Activated CD8-positive, alpha-beta T cell treated with anti-CD3 and anti-CD28 coated beads for 36 hours (primary cell): ENCODE data around the gene CASQ2. TPM values are rescaled to one million over a fixed set of nuclear protein-coding genes. Genes with fewer than 3 reads are reported as not detected.

Source experiments
- ATAC-seq: fragments of 200-7000 bp; cut with Tn5 transposase; one replicate; pipeline ENCODE4 v1.10.0; 2021; ENCODE audit warnings: mild to moderate bottlenecking, moderate library complexity
- CTCF ChIA-PET: fragments of 350-600 bp; sonication (Branson Sonifier 250); formaldehyde crosslinking; loops from one replicate; lab custom pipeline; 2021; ENCODE audit warnings: antibody characterized with exemption; lab: Charles Lee
- POLR2A ChIA-PET: fragments of 350-600 bp; sonication (Branson Sonifier 250); formaldehyde crosslinking; loops from one replicate; lab custom pipeline; 2021; ENCODE audit warnings: antibody characterized with exemption; lab: Charles Lee
- DNase-seq: peaks from one replicate; pipeline ENCODE4 v3.0.0-alpha.2; 2020
- H3K27ac Mint-ChIP-seq: one replicate; pipeline ENCODE4 v1.8.0; 2021; ENCODE audit warnings: mild to moderate bottlenecking, mixed read lengths
- H3K27me3 Mint-ChIP-seq: one replicate; pipeline ENCODE4 v1.8.0; 2021; ENCODE audit warnings: mixed read lengths
- H3K36me3 Mint-ChIP-seq: one replicate; pipeline ENCODE4 v1.8.0; 2021; ENCODE audit warnings: low read depth, mixed read lengths
- H3K4me1 Mint-ChIP-seq: one replicate; pipeline ENCODE4 v1.8.0; 2021; ENCODE audit warnings: low read depth, mixed read lengths
- H3K4me3 Mint-ChIP-seq: one replicate; pipeline ENCODE4 v1.8.0; 2021; ENCODE audit warnings: mild to moderate bottlenecking, moderate library complexity, mixed read lengths
- H3K9me3 Mint-ChIP-seq: one replicate; pipeline ENCODE4 v1.8.0; 2021; ENCODE audit warnings: mixed read lengths
- intact Hi-C: fragments of 100-400 bp; cut with micrococcal nuclease; formaldehyde crosslinking; loops from one replicate; pipeline ENCODE4 v1.10.0; 2022
- total RNA-seq, 2 experiments: library from RNA; stranded (reverse); gene quantifications; one replicate each; pipeline ENCODE4 v1.2.3, GENCODE V29; 2021
- TF ChIP-seq, protein P1 (sequence below): fragments of 200-600 bp; IDR thresholded peaks from one replicate; pipeline ENCODE4 v1.8.0; 2022; ENCODE audit warnings: antibody characterized with exemption, mild to moderate bottlenecking

Gene CASQ2
- total RNA-seq, 2 experiments from 2014 or later: not detected

DNA sequence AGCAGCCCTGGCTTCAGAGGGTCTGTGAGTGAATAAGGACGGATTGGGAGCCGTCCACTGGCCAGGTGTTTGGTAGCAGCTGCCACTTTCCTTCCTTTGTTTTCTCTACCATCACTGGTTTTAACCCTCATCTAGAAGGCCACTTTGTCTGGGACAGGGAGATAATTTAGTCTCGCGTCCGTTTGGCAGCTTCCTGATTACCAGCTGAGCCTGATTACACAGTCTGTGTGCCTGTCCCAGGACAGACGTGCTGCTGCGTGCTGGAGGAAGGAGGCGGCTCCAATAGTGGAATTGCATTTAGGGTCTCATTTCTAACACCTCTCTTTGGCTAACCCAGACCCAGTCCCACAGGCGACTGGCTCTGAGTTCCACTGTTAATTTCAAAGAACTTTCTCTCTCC lies 24.6 kb upstream of the CASQ2 start:
- no peak for ATAC-seq
- no peak for DNase-seq
- H3K4me3 Mint-ChIP-seq: no peak overlapping the region
- H3K4me1 Mint-ChIP-seq: no peaks in the 10 kb centered on the region
- POLR2A ChIA-PET: no interaction called here
- intact Hi-C loops: no loop called here
- H3K27me3 Mint-ChIP-seq: peaks cover 20% of the 10 kb centered on the region
- no peak overlapping the region for H3K27ac Mint-ChIP-seq
- no peaks in the 10 kb centered on the region for H3K36me3 Mint-ChIP-seq
- H3K9me3 Mint-ChIP-seq: no peaks in the 10 kb centered on the region
- CTCF ChIA-PET: interaction anchor here (1.0 kb wide), 1 partner anchor 14 kb away, joined by 4 read pairs; no protein-coding TSS in a partner anchor
- TF ChIP-seq, protein P1, sequence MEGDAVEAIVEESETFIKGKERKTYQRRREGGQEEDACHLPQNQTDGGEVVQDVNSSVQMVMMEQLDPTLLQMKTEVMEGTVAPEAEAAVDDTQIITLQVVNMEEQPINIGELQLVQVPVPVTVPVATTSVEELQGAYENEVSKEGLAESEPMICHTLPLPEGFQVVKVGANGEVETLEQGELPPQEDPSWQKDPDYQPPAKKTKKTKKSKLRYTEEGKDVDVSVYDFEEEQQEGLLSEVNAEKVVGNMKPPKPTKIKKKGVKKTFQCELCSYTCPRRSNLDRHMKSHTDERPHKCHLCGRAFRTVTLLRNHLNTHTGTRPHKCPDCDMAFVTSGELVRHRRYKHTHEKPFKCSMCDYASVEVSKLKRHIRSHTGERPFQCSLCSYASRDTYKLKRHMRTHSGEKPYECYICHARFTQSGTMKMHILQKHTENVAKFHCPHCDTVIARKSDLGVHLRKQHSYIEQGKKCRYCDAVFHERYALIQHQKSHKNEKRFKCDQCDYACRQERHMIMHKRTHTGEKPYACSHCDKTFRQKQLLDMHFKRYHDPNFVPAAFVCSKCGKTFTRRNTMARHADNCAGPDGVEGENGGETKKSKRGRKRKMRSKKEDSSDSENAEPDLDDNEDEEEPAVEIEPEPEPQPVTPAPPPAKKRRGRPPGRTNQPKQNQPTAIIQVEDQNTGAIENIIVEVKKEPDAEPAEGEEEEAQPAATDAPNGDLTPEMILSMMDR: no peak

DNA sequence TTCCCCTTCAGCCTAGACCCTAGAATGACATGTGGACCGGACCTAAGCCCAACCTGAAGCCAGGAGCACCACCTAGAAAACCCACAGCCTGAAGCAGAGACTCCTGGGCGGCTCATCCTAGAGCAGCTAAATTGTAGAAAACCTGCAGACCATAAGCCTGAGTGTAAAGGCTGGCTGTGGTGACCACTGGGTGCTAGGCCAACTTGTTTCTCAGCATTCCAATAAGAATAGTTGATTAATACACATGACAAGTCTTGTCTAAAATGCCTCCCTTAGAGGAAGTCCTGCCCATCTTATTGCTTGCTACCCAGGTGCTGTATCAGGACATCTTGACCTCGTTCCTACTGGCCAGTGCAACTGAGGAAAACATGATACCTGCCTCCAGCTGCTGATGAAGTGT lies 23.3 kb upstream of the CASQ2 start:
- Mint-ChIP-seq H3K27ac (no peak overlapping the region), H3K27me3 (peaks cover 16% of the 10 kb centered on the region), H3K4me3 (no peak overlapping the region), H3K9me3 (no peaks in the 10 kb centered on the region), H3K36me3 (no peaks in the 10 kb centered on the region), H3K4me1 (no peaks in the 10 kb centered on the region)
- DNase-seq: no peak
- TF ChIP-seq, protein P1: no peak
- intact Hi-C loops: no loop called here
- no peak for ATAC-seq
- ChIA-PET POLR2A (no interaction called here), CTCF (interaction anchor here (1.0 kb wide), 1 partner anchor 16 kb away, joined by 4 read pairs; no protein-coding TSS in a partner anchor)

DNA sequence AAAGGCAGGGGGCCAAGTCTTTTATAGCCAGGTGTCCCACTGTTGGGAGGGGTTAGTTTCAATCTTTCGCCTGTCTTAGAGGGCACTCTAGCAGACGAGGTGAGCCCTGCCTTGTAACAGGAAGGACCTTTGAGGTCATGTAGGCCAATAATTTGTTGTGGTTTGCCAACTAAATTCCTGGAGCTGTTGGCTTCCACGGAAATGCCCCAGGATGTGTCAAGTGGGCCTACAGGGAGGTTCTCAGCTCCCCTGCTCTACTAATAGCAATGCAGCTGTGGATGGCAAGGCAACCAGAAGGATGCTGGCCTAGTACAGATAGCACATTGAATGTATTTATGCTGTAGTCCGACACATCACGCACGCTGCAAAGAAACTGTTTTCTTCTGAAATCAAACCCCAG lies 22.3 kb upstream of the CASQ2 start:
- no peaks in the 10 kb centered on the region for H3K36me3 Mint-ChIP-seq
- ATAC-seq (no peak), DNase-seq (no peak)
- ChIA-PET CTCF (no interaction called here), POLR2A (no interaction called here)
- intact Hi-C loops: no loop called here
- H3K27ac Mint-ChIP-seq: no peak overlapping the region
- TF ChIP-seq, protein P1: no peak
- H3K9me3 Mint-ChIP-seq: no peaks in the 10 kb centered on the region
- peaks cover 15% of the 10 kb centered on the region for H3K27me3 Mint-ChIP-seq
- H3K4me3 Mint-ChIP-seq: no peak overlapping the region
- H3K4me1 Mint-ChIP-seq: no peaks in the 10 kb centered on the region

DNA sequence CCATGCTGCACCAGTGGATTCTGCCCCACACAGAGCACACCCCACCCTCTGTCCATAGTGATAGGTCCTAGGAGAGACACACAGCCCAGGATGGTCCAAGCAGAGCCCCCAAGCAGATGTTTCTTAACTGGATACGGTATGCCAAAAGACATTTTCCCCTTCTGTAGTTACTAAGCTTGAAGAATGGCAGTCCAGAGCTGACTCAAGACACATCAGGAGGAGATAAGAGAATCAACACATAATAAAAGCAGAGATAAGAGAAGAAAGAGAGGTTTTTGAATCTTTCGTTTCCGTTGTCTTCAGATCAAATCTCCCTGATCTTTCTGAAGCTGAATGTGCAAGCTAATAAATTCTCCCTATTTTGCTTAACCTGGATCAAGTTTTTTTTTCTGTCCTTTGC lies 21.8 kb upstream of the CASQ2 start:
- H3K27me3 Mint-ChIP-seq: peaks cover 15% of the 10 kb centered on the region
- H3K4me1 Mint-ChIP-seq: no peaks in the 10 kb centered on the region
- DNase-seq (no peak), ATAC-seq (no peak)
- no peaks in the 10 kb centered on the region for H3K9me3 Mint-ChIP-seq
- no peak overlapping the region for H3K27ac Mint-ChIP-seq
- intact Hi-C loops: no loop called here
- no peaks in the 10 kb centered on the region for H3K36me3 Mint-ChIP-seq
- TF ChIP-seq, protein P1: no peak
- CTCF ChIA-PET: no interaction called here
- POLR2A ChIA-PET: no interaction called here
- H3K4me3 Mint-ChIP-seq: no peak overlapping the region

DNA sequence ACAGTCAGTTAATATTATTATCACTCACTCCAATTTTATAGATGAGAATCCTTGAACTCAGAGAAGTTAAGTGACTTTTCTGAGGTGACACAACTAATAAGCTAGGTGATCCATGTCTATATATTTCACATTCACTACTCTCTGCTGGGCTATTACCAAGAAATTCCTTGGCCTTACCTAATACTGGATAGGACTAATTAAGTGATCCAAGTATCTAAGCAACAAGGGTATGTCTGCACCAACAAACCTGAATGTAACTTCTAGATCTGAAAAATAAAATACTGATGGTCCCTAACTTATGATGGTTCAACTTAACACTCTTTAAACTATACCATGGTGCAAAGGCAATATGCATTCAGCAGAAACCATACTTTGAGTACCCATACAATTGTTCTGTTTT lies 14.8 kb upstream of the CASQ2 start:
- POLR2A ChIA-PET: no interaction called here
- Mint-ChIP-seq H3K27ac (no peak overlapping the region), H3K36me3 (no peaks in the 10 kb centered on the region), H3K27me3 (peaks cover 24% of the 10 kb centered on the region), H3K4me3 (no peak overlapping the region), H3K4me1 (no peaks in the 10 kb centered on the region), H3K9me3 (no peaks in the 10 kb centered on the region)
- CTCF ChIA-PET: interaction anchor here (1.0 to 1.2 kb wide), 2 partner anchors 12 to 24 kb away, joined by 3 read pairs; no protein-coding TSS in a partner anchor
- intact Hi-C loops: no loop called here
- TF ChIP-seq, protein P1: no peak
- no peak for ATAC-seq
- no peak for DNase-seq
